Natural killer cell (primary cell): Measurements from ENCODE around the gene SIGLEC14. TPM values are rescaled to one million over a fixed set of nuclear protein-coding genes. Genes with fewer than 3 reads are reported as not detected.

ENCODE experiments used
- ATAC-seq, 3 donors: fragments of 150-1000 bp in 2 of 3; fragments of 200-7000 bp in 1 of 3; cut with Tn5 transposase; 1 replicate in 1 of 3; 2 replicates in 2 of 3; pipeline ENCODE4 v1.10.0; 2021; ENCODE audit warnings: mild to moderate bottlenecking in 2 of 3, moderate library complexity in 2 of 3
- DNase-seq, 2 donors: peaks; one replicate each; pipeline versions ENCODE4 v3.0.0 to v3.0.0-alpha.2; 2013 to 2021; ENCODE audit warnings: mixed read lengths in 1 of 2
- H3K27ac ChIP-seq: one replicate; pipeline ENCODE4 v1.5.1; 2013; ENCODE audit warnings: mild to moderate bottlenecking, low read length
- H3K27me3 ChIP-seq: one replicate; pipeline ENCODE4 v1.6.1; 2013; ENCODE audit warnings: low read length; ENCODE audit not compliant: control insufficient read depth, insufficient read depth
- H3K36me3 ChIP-seq: one replicate; pipeline ENCODE4 v1.6.1; 2013; ENCODE audit warnings: low read length; ENCODE audit not compliant: control insufficient read depth, insufficient read depth
- H3K4me1 ChIP-seq: one replicate; pipeline ENCODE4 v1.6.1; 2013; ENCODE audit warnings: low read length; ENCODE audit not compliant: control insufficient read depth, insufficient read depth
- H3K4me3 ChIP-seq: one replicate; pipeline ENCODE4 v1.5.1; 2013; ENCODE audit warnings: low read length
- H3K9me3 ChIP-seq: one replicate; pipeline ENCODE4 v1.6.1; 2013; ENCODE audit warnings: low read length; ENCODE audit not compliant: control insufficient read depth, insufficient read depth
- H3K27ac Mint-ChIP-seq, 2 donors: one replicate each; pipeline ENCODE4 v1.8.0; 2022; ENCODE audit warnings: mild to moderate bottlenecking in 2 of 2, mixed read lengths in 2 of 2, moderate library complexity in 1 of 2
- H3K27me3 Mint-ChIP-seq, 2 donors: one replicate each; pipeline ENCODE4 v1.8.0; 2022; ENCODE audit warnings: low read depth in 2 of 2, mixed read lengths in 2 of 2
- H3K36me3 Mint-ChIP-seq: one replicate; pipeline ENCODE4 v1.8.0; 2022; ENCODE audit warnings: mixed read lengths
- H3K4me1 Mint-ChIP-seq, 2 donors: one replicate each; pipeline ENCODE4 v1.8.0; 2022; ENCODE audit warnings: mixed read lengths in 2 of 2
- H3K4me3 Mint-ChIP-seq: one replicate; pipeline ENCODE4 v1.8.0; 2022; ENCODE audit warnings: mild to moderate bottlenecking, moderate library complexity, mixed read lengths
- H3K9me3 Mint-ChIP-seq, 2 donors: one replicate each; pipeline ENCODE4 v1.8.0; 2022; ENCODE audit warnings: mixed read lengths in 2 of 2
- WGBS: methylation state at CpG from one replicate; pipeline ENCODE4 v1.1.7; 2013; ENCODE audit warnings: missing lambda C conversion rate; ENCODE audit not compliant: insufficient coverage; 5-methylcytosine and 5-hydroxymethylcytosine counted together
- intact Hi-C: fragments of 100-400 bp; cut with micrococcal nuclease; formaldehyde crosslinking; loops from one replicate; pipeline ENCODE4 v1.14.2; 2022
- total RNA-seq, 4 donors: library from RNA; stranded (reverse); fragments of 120-200 nt in 1 of 4; gene quantifications; one replicate each; pipeline versions ENCODE4 v1.2.3 to v1.2.4, GENCODE V29; 2013 to 2022
- TF ChIP-seq, protein P1 (sequence below): fragments of 200-600 bp; IDR thresholded peaks from one replicate; pipeline ENCODE4 v1.8.0; 2022; ENCODE audit warnings: antibody characterized with exemption

SIGLEC14 gene
- total RNA-seq, 3 donors from 2014 or later (not counting 1 experiment from before 2014, with no cell fraction given) = 2.7 to 4.9 (median 2.9) TPM

DNA sequence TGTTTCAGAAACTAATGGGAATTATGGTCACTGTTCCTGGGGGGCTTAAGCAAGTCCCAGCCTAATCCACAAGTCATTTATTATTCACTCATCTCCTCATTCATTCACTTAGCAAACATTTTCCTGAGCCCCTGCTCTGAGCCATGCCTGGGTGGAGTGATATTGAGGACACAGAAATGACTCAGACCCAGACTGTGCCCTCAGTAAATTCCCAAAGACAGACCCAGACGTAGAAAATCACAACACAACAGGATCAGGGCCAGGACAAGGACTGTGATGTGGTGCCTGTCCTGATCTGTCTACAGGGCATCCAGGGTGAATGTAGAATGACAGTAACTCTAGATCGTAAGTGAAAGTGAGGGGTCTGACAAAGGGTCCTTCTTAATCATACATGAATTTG lies 39.5 kb upstream of the SIGLEC14 start:
- no peaks in the 10 kb centered on the region for H3K36me3 Mint-ChIP-seq
- no peaks in the 10 kb centered on the region for H3K9me3 Mint-ChIP-seq
- H3K4me3 Mint-ChIP-seq = no peak overlapping the region
- Histone ChIP-seq H3K4me1 (peaks cover 15% of the 10 kb centered on the region), H3K36me3 (no peaks in the 10 kb centered on the region), H3K4me3 (no peak overlapping the region), H3K27ac (no peak overlapping the region), H3K27me3 (peaks cover 24% of the 10 kb centered on the region), H3K9me3 (peaks cover 3% of the 10 kb centered on the region)
- TF ChIP-seq, protein P1, sequence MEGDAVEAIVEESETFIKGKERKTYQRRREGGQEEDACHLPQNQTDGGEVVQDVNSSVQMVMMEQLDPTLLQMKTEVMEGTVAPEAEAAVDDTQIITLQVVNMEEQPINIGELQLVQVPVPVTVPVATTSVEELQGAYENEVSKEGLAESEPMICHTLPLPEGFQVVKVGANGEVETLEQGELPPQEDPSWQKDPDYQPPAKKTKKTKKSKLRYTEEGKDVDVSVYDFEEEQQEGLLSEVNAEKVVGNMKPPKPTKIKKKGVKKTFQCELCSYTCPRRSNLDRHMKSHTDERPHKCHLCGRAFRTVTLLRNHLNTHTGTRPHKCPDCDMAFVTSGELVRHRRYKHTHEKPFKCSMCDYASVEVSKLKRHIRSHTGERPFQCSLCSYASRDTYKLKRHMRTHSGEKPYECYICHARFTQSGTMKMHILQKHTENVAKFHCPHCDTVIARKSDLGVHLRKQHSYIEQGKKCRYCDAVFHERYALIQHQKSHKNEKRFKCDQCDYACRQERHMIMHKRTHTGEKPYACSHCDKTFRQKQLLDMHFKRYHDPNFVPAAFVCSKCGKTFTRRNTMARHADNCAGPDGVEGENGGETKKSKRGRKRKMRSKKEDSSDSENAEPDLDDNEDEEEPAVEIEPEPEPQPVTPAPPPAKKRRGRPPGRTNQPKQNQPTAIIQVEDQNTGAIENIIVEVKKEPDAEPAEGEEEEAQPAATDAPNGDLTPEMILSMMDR = no peak
- H3K4me1 Mint-ChIP-seq = peaks cover 6 to 20% of the 10 kb centered on the region in 2 donors
- intact Hi-C loops = no loop called here
- ATAC-seq = no peak
- no peak overlapping the region for H3K27ac Mint-ChIP-seq
- 86% methylated on average over 2 of the region's 2 CpGs for WGBS
- no peak for DNase-seq
- peaks cover 41 to 53% of the 10 kb centered on the region in 2 donors for H3K27me3 Mint-ChIP-seq

DNA sequence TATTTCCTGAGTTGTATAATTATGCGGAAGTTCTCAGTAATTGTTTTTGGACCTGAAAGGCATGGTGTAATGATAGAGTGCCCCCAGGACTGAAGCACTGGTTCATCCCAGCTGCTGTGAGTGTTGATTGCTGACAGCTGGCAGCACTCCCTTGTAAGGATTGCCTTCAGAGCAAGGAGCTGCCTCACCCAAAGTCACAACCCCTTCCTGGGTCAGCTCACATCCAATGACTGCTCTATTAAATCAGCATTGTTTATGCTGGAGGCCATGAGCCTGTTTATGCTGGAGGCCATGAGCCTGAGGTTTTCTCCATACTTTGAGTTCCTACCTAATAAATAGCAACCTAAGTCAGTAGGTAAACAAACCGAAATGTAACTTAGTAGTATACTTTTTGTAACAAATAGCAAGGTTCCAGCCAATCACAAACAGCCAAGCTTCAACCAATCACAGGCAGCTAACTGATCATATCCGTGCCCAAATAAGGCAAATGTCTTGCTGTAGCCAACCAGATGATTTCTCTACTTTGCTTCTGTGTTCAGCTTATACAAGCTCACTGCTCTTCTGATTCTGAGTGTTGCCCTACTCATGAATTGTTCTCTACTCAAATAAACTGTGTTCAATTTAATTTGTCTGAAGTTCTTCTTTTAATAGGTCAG lies 34.8 kb upstream of the SIGLEC14 start:
- WGBS = 67% methylated on average over 2 of the region's 3 CpGs
- no peaks in the 10 kb centered on the region for H3K36me3 ChIP-seq
- peaks cover 4% of the 10 kb centered on the region for H3K27me3 ChIP-seq
- ATAC-seq (no peak), DNase-seq (no peak)
- H3K4me1 ChIP-seq = peaks cover 8% of the 10 kb centered on the region
- H3K4me3 Mint-ChIP-seq = no peak overlapping the region
- peaks cover 7 to 8% of the 10 kb centered on the region in 2 donors for H3K4me1 Mint-ChIP-seq
- intact Hi-C loops = no loop called here
- H3K9me3 ChIP-seq = peaks cover 16% of the 10 kb centered on the region
- no peak overlapping the region for H3K27ac Mint-ChIP-seq
- no peaks in the 10 kb centered on the region for H3K9me3 Mint-ChIP-seq
- no peak overlapping the region for H3K27ac ChIP-seq
- no peak overlapping the region for H3K4me3 ChIP-seq
- no peaks in the 10 kb centered on the region for H3K36me3 Mint-ChIP-seq
- TF ChIP-seq, protein P1 = no peak
- peaks cover 17 to 32% of the 10 kb centered on the region in 2 donors for H3K27me3 Mint-ChIP-seq

DNA sequence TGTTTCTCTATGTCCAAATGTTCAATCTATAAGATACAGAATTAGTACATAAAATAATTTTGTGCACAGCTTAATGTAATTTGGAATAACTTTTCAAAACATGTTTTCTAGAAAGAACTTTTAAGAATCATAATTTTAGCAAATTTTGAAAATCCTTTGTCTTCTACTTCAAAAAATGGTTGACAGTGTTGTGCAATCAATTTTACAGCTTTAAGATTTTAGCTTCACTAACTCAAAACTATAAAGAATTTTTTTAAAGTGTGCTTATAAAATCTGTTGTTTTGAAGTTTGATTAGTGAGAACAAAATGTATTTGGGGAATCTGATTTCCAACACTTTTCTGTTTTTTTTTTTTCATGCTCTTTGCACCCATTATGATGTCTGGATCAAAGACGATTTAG lies 33.8 kb upstream of the SIGLEC14 start:
- WGBS = no CpG with 5 or more reads among the region's 1 CpG
- H3K4me1 ChIP-seq = peaks cover 12% of the 10 kb centered on the region
- DNase-seq (no peak), ATAC-seq (no peak)
- TF ChIP-seq, protein P1 = no peak
- Mint-ChIP-seq H3K4me3 (no peak overlapping the region), H3K27ac (no peak overlapping the region), H3K4me1 (peaks cover 7 to 15% of the 10 kb centered on the region in 2 donors), H3K9me3 (no peaks in the 10 kb centered on the region), H3K36me3 (no peaks in the 10 kb centered on the region), H3K27me3 (peaks cover 12 to 23% of the 10 kb centered on the region in 2 donors)
- H3K27me3 ChIP-seq = peaks cover 4% of the 10 kb centered on the region
- H3K4me3 ChIP-seq = no peak overlapping the region
- H3K27ac ChIP-seq = no peak overlapping the region
- intact Hi-C loops = no loop called here
- H3K36me3 ChIP-seq = no peaks in the 10 kb centered on the region
- H3K9me3 ChIP-seq = peaks cover 16% of the 10 kb centered on the region
